Esophagus squamous epithelium (tissue), 4 donors: ENCODE data around the gene PTPRG.

Source experiments
- CTCF ChIP-seq, 6 experiments: fragments of 450-650 bp in 4 of 6; fragments of 200-600 bp in 2 of 6; sonication (generic) in 2 of 6; IDR thresholded peaks; one replicate each; pipeline ENCODE4 v1.5.1; 2016 to 2019; ENCODE audit warnings: antibody characterized with exemption in 6 of 6, mild to moderate bottlenecking in 4 of 6, moderate library complexity in 4 of 6
- POLR2A ChIP-seq, 4 donors: fragments of 450-650 bp; IDR thresholded peaks; one replicate each; pipeline ENCODE4 v1.6.1; 2017; ENCODE audit warnings: antibody characterized with exemption in 4 of 4, mild to moderate bottlenecking in 4 of 4, moderate library complexity in 3 of 4

- TF ChIP-seq POLR2A (IDR thresholded peaks at IDR 0.05), result no peak
- no peak for TF ChIP-seq CTCF (IDR thresholded peaks at IDR 0.05)
These were observed 107.0 kb downstream of the PTPRG start for GRCh38 chr3:61668317-61668864.
